ENCODE results near the gene MAP2K5.

The MAP2K5 gene

GRCh38 chr15:67509918-67510317 lies 32.6 kb upstream of the MAP2K5 start:
- TF ChIP-seq CTCF (IDR thresholded peaks at IDR 0.05; ENCODE audit: low read length) (no peak), EZH2 (optimal IDR thresholded peaks at IDR 0.05; ENCODE audit: low read depth, low read length) (no peak), EZH2phosphoT487 (IDR thresholded peaks at IDR 0.05; ENCODE audit: low read length) (no peak)
- no peak overlapping the region for H3K4me2 ChIP-seq (ENCODE audit: low read depth, low read length)
- H2AFZ ChIP-seq (ENCODE audit: low read length): no peak overlapping the region
- no peak overlapping the region for H3K9ac ChIP-seq (ENCODE audit: low read length)
- no peak overlapping the region for H3K4me3 ChIP-seq (ENCODE audit: low read length)
- no peaks in the 10 kb centered on the region for H4K20me1 ChIP-seq (ENCODE audit: insufficient read depth, low read length)
- DNase-seq: no peak
- H3K9me2 ChIP-seq (replicated peaks; ENCODE audit: insufficient read depth, low read length): no peaks in the 10 kb centered on the region
- peaks cover 19% of the 10 kb centered on the region for H3K4me1 ChIP-seq (ENCODE audit: low read length)
- H3K27ac ChIP-seq (ENCODE audit: low read length): no peak overlapping the region
- no peaks in the 10 kb centered on the region for H3K9me3 ChIP-seq (replicated peaks; ENCODE audit: insufficient read depth, low read length)
- H3K36me3 ChIP-seq (replicated peaks; ENCODE audit: insufficient read depth, low read length): no peaks in the 10 kb centered on the region
- H3K27me3 ChIP-seq (replicated peaks; ENCODE audit: insufficient read depth, low read length): no peaks in the 10 kb centered on the region
- H3K79me2 ChIP-seq (ENCODE audit: low read length): no peaks in the 10 kb centered on the region
- H3F3A ChIP-seq (ENCODE audit: insufficient read depth, low read length): no peaks in the 10 kb centered on the region; the same call in 1 of the 2 replicates

DNA sequence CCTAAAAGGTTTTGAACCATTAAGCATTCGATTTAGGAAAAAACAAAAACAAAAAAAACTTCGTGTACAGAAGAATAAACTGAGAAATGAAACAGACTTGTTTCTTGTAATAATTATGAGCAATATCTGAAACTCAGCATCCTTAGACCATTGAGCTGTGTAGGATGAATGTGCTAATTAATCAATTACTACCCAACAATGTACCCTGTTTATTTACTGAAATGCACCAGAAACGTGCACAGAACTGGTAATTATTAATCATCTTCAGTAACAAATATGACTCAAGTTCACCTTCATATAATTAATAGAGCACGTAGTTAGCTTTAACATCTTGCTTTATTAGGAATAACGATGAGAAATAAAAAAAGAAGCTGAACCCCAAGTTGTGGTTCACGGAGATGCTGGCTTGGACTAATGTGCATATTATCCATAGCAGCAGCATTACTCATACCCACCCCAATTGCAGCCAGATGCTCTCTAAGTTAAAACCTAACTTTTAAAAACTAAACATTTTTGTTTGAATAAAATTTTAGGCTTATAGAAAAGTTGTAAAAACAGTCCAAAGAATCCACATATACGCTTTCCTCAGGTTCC lies 31.8 kb upstream of the MAP2K5 start:
- Histone ChIP-seq H3K27me3 (replicated peaks; ENCODE audit: insufficient read depth, low read length) (no peaks in the 10 kb centered on the region), H3K27ac (ENCODE audit: low read length) (no peak overlapping the region), H3K9me2 (replicated peaks; ENCODE audit: insufficient read depth, low read length) (no peaks in the 10 kb centered on the region), H3K36me3 (replicated peaks; ENCODE audit: insufficient read depth, low read length) (no peaks in the 10 kb centered on the region), H3K79me2 (ENCODE audit: low read length) (no peaks in the 10 kb centered on the region), H3K4me3 (ENCODE audit: low read length) (no peak overlapping the region), H3K4me2 (ENCODE audit: low read depth, low read length) (no peak overlapping the region), H3K9me3 (replicated peaks; ENCODE audit: insufficient read depth, low read length) (no peaks in the 10 kb centered on the region), H3K4me1 (ENCODE audit: low read length) (peaks cover 11% of the 10 kb centered on the region), H3K9ac (ENCODE audit: low read length) (no peak overlapping the region), H3F3A (ENCODE audit: insufficient read depth, low read length) (no peaks in the 10 kb centered on the region; the same call in 1 of the 2 replicates), H4K20me1 (ENCODE audit: insufficient read depth, low read length) (no peaks in the 10 kb centered on the region), H2AFZ (ENCODE audit: low read length) (no peak overlapping the region)
- no peak for DNase-seq
- TF ChIP-seq EZH2 (optimal IDR thresholded peaks at IDR 0.05; ENCODE audit: low read depth, low read length) (no peak), CTCF (IDR thresholded peaks at IDR 0.05; ENCODE audit: low read length) (no peak), EZH2phosphoT487 (IDR thresholded peaks at IDR 0.05; ENCODE audit: low read length) (no peak)

- peaks cover 3% of the 10 kb centered on the region for H3K4me1 ChIP-seq (ENCODE audit: low read length)
- no peak overlapping the region for H3K4me3 ChIP-seq (ENCODE audit: low read length)
- H4K20me1 ChIP-seq (ENCODE audit: insufficient read depth, low read length): no peaks in the 10 kb centered on the region
- no peak overlapping the region for H2AFZ ChIP-seq (ENCODE audit: low read length)
- no peak overlapping the region for H3K9ac ChIP-seq (ENCODE audit: low read length)
- no peaks in the 10 kb centered on the region for H3K36me3 ChIP-seq (replicated peaks; ENCODE audit: insufficient read depth, low read length)
- H3K4me2 ChIP-seq (ENCODE audit: low read depth, low read length): no peak overlapping the region
- H3K79me2 ChIP-seq (ENCODE audit: low read length): no peaks in the 10 kb centered on the region
- H3K9me2 ChIP-seq (replicated peaks; ENCODE audit: insufficient read depth, low read length): no peaks in the 10 kb centered on the region
- no peaks in the 10 kb centered on the region for H3K9me3 ChIP-seq (replicated peaks; ENCODE audit: insufficient read depth, low read length)
- TF ChIP-seq EZH2phosphoT487 (IDR thresholded peaks at IDR 0.05; ENCODE audit: low read length) (no peak), CTCF (IDR thresholded peaks at IDR 0.05; ENCODE audit: low read length) (no peak), EZH2 (optimal IDR thresholded peaks at IDR 0.05; ENCODE audit: low read depth, low read length) (no peak)
- no peak overlapping the region for H3K27ac ChIP-seq (ENCODE audit: low read length)
- no peaks in the 10 kb centered on the region for H3K27me3 ChIP-seq (replicated peaks; ENCODE audit: insufficient read depth, low read length)
- no peaks in the 10 kb centered on the region for H3F3A ChIP-seq (ENCODE audit: insufficient read depth, low read length)
- DNase-seq: no peak
Observed at GRCh38 chr15:67511606-67512005, 30.9 kb upstream of the MAP2K5 start.

Measured in MM.1S (cell line).